Measurements from ENCODE around the gene ZDHHC8.

ZDHHC8 gene

DNA sequence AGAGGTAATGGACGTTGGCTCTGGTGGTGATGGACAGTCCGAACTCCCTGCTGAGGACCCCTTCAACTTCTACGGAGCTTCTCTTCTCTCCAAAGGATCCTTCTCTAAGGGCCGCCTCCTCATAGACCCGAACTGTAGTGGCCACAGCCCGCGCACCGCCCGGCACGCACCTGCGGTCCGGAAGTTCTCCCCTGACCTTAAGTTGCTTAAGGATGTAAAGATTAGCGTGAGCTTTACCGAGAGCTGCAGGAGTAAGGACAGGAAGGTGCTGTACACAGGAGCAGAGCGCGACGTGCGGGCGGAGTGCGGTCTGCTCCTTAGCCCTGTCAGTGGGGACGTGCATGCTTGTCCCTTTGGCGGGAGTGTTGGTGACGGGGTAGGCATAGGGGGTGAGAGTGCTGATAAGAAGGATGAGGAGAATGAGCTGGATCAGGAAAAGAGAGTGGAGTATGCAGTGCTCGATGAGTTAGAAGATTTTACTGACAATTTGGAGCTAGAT lies 45.5 kb upstream of the ZDHHC8 start:
- no peak for DNase-seq (ENCODE audit: low read depth)
- no peak overlapping the region for H3K4me3 ChIP-seq (ENCODE audit: low read depth, low read length)
- TF ChIP-seq MYC (IDR thresholded peaks at IDR 0.05; ENCODE audit: low read depth, low read length): no peak
- TF ChIP-seq, protein P1, sequence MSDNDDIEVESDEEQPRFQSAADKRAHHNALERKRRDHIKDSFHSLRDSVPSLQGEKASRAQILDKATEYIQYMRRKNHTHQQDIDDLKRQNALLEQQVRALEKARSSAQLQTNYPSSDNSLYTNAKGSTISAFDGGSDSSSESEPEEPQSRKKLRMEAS (IDR thresholded peaks at IDR 0.05; ENCODE audit: low read depth, low read length): no peak
- TF ChIP-seq, protein P2, sequence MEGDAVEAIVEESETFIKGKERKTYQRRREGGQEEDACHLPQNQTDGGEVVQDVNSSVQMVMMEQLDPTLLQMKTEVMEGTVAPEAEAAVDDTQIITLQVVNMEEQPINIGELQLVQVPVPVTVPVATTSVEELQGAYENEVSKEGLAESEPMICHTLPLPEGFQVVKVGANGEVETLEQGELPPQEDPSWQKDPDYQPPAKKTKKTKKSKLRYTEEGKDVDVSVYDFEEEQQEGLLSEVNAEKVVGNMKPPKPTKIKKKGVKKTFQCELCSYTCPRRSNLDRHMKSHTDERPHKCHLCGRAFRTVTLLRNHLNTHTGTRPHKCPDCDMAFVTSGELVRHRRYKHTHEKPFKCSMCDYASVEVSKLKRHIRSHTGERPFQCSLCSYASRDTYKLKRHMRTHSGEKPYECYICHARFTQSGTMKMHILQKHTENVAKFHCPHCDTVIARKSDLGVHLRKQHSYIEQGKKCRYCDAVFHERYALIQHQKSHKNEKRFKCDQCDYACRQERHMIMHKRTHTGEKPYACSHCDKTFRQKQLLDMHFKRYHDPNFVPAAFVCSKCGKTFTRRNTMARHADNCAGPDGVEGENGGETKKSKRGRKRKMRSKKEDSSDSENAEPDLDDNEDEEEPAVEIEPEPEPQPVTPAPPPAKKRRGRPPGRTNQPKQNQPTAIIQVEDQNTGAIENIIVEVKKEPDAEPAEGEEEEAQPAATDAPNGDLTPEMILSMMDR (IDR thresholded peaks at IDR 0.05; ENCODE audit: low read depth, low read length): no peak
- TF ChIP-seq POLR2A (IDR thresholded peaks at IDR 0.05; ENCODE audit: extremely low read depth, insufficient read length): no peak

DNA sequence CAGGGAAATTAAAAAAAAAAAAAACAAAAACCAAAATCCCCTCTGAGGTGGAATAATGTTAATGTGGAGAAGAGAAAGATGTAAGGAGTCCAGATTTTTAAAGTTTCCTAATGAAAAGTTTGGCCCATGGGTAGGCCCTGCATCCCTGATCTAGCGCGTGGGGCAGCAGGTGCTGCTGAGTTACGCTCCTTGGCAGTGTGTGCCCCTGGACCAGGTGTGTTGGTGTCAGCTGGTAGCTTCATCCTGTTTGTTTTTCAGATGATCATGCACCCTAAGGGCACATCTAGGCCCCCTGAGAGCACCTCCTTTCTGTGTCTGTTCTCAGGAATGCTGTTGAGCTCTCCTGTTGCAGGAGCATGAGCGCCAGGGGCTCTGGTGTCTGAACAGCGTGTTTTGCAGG lies 44.8 kb upstream of the ZDHHC8 start:
- no peak for DNase-seq (ENCODE audit: low read depth)
- TF ChIP-seq MYC (IDR thresholded peaks at IDR 0.05; ENCODE audit: low read depth, low read length) (no peak), POLR2A (IDR thresholded peaks at IDR 0.05; ENCODE audit: extremely low read depth, insufficient read length) (no peak)
- TF ChIP-seq, protein P1 (IDR thresholded peaks at IDR 0.05; ENCODE audit: low read depth, low read length): no peak
- TF ChIP-seq, protein P2 (IDR thresholded peaks at IDR 0.05; ENCODE audit: low read depth, low read length): no peak
- no peak overlapping the region for H3K4me3 ChIP-seq (ENCODE audit: low read depth, low read length)

DNA sequence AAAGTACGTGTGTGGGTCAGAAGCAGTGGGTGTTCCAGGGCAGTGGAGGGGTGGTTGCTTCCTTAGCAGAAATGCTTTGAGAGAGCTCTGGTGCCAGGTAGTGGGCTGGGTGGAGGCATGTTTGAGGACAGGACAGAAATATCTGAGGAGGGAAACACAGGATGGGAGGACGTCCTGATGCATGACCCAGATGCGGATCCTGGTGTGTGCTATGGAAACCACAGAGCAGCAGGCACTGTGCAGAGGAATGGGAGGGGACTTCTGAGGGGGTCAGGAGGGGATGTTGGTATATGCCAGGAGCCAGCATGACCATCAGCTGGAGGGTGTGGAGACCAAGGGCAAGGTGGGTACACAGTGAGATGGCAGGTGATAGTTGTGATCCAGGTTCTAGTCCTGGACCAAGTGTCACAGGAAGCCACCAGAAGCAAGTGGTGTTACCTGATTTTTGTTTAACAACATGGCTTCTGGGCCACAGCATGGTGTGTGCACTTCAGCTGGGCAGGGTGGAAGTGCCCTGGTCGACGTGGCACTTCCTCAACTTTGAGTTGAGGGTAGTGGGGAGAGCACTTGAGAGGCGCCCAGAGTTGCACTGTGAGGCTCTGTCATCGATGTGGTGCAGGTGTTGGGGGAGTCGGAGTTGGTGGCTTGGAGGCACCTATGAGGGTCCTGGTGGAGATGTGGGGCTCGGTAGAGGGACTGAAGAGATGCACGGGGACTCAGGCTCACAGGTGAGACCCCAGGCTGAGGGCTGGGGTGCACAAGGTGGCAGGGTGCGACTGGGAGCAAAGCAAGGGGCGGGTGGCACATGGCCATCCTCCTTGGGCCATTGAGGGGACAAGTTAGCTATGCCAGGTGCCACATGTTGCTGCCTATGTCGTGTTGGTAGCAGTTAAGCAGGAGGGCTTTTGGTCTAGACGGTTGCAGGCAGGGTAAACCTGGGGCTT lies 44.0 kb upstream of the ZDHHC8 start:
- no peak for DNase-seq (ENCODE audit: low read depth)
- TF ChIP-seq, protein P1 (IDR thresholded peaks at IDR 0.05; ENCODE audit: low read depth, low read length): no peak
- TF ChIP-seq, protein P2 (IDR thresholded peaks at IDR 0.05; ENCODE audit: low read depth, low read length): no peak
- TF ChIP-seq POLR2A (IDR thresholded peaks at IDR 0.05; ENCODE audit: extremely low read depth, insufficient read length) (no peak), MYC (IDR thresholded peaks at IDR 0.05; ENCODE audit: low read depth, low read length) (no peak)
- H3K4me3 ChIP-seq (ENCODE audit: low read depth, low read length): no peak overlapping the region

DNA sequence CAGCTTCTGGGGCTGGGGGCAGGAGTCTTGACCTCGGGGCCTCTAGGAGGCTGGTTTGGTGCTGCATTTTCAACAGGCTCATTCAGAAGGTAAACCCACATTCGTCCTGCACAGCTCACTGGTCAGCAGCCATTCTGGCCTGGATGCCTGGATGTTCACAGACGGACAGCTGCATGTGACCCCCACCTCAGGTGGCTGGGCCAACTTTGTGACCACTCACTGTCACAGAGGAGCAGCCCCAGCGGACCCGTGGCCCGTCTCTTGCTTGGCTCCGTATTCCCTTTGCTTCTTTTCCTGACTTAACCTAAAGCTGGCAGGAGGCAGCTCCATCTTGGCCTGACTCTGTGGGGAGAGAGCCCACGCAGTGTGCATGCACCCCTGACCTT lies 43.3 kb upstream of the ZDHHC8 start:
- no peak for DNase-seq (ENCODE audit: low read depth)
- H3K4me3 ChIP-seq (ENCODE audit: low read depth, low read length): no peak overlapping the region
- TF ChIP-seq MYC (IDR thresholded peaks at IDR 0.05; ENCODE audit: low read depth, low read length) (no peak), POLR2A (IDR thresholded peaks at IDR 0.05; ENCODE audit: extremely low read depth, insufficient read length) (no peak)
- TF ChIP-seq, protein P1 (IDR thresholded peaks at IDR 0.05; ENCODE audit: low read depth, low read length): no peak
- TF ChIP-seq, protein P2 (IDR thresholded peaks at IDR 0.05; ENCODE audit: low read depth, low read length): no peak

DNA sequence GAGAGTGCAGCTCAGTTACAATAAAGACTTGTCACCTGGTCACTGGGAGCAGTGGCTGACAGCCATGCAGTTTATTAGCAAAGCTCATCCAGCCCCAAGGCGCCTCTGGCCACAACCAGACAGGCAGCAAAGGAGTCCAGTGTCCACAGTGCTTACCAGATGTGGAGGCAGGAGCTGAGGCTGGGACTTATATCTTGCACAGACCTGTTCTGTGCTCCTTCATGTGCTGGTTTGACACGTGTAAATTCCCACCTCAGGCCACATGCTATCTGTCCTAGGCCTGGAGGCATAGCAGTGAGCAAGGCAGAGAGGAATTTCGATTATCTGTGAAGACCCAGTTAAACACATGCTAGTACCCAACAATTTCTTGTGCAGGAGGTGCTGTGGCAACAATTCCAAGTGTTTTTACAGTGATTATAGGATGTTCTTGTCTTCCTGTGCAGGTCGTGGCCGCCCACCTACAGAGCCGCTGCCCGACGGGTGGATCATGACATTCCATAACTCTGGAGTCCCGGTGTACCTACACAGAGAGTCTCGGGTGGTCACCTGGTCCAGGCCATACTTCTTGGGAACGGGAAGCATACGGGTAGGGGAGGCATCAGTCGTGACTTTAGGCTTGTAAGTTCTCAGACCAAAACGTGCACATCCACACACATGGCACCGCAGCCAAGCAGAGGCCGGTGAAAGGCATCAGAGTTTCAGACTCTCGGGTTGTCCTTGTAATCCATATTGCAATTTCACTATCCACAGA lies 42.2 kb upstream of the ZDHHC8 start:
- DNase-seq (ENCODE audit: low read depth): no peak
- H3K4me3 ChIP-seq (ENCODE audit: low read depth, low read length): no peak overlapping the region
- TF ChIP-seq, protein P2 (IDR thresholded peaks at IDR 0.05; ENCODE audit: low read depth, low read length): no peak
- TF ChIP-seq MYC (IDR thresholded peaks at IDR 0.05; ENCODE audit: low read depth, low read length): no peak
- TF ChIP-seq POLR2A (IDR thresholded peaks at IDR 0.05; ENCODE audit: extremely low read depth, insufficient read length): no peak
- TF ChIP-seq, protein P1 (IDR thresholded peaks at IDR 0.05; ENCODE audit: low read depth, low read length): no peak
